Stimulated activated memory B cell treated with anti-CD40 and anti-IgM and Interleukin-4, amounts not matched to agents 10 μg/mL and 1 μg/mL and 100 μg/mL, for 72 hours (primary cell): ENCODE results near the gene PIK3IP1.
A peak's percentile ranks its signal among the peaks of the same experiment; 100 is the strongest.

Experiments
- ATAC-seq: fragments of 150-1000 bp; cut with Tn5 transposase; 2 replicates; pipeline ENCODE4 v1.10.0; 2021
- H3K27ac Mint-ChIP-seq: one replicate; pipeline ENCODE4 v1.8.0; 2022; ENCODE audit warnings: mild to moderate bottlenecking, mixed read lengths
- H3K27me3 Mint-ChIP-seq: one replicate; pipeline ENCODE4 v1.8.0; 2022; ENCODE audit warnings: mixed read lengths
- H3K36me3 Mint-ChIP-seq: one replicate; pipeline ENCODE4 v1.8.0; 2022; ENCODE audit warnings: mixed read lengths
- H3K4me1 Mint-ChIP-seq: one replicate; pipeline ENCODE4 v1.8.0; 2022; ENCODE audit warnings: mixed read lengths
- H3K4me3 Mint-ChIP-seq: one replicate; pipeline ENCODE4 v1.8.0; 2022; ENCODE audit warnings: mild to moderate bottlenecking, moderate library complexity, mixed read lengths
- H3K9me3 Mint-ChIP-seq: one replicate; pipeline ENCODE4 v1.8.0; 2022; ENCODE audit warnings: mixed read lengths

The PIK3IP1 gene

GRCh38 chr22:31290494-31291471 is 1.5 kb downstream of the PIK3IP1 start:
- no peaks in the 10 kb centered on the region for H3K27me3 Mint-ChIP-seq
- ATAC-seq: peak; percentile 96
- H3K4me3 Mint-ChIP-seq: peak overlapping the region; percentile 99
- H3K27ac Mint-ChIP-seq: peak overlapping the region; percentile 100
- H3K36me3 Mint-ChIP-seq: peaks cover 19% of the 10 kb centered on the region
- peaks cover 82% of the 10 kb centered on the region for H3K4me1 Mint-ChIP-seq
- H3K9me3 Mint-ChIP-seq: no peaks in the 10 kb centered on the region

DNA sequence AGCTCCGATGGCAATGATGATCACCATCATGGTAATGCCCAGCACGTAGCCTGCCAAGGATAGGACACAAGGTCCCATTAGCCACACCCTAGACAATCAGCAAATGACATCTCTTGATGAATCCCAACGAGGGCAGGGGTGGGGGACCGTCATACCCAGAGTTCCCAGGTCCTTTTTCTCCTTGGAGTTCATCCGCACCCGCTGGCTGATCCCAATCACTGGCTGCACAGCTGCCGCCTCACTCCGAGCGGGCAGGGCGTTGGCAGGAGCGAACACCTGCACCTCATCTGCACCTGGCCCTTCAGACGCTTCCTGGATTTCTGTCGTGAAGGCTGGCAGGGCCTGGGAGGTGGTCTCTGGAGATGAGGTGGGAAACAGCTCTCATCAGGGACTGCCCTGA is 2.9 kb downstream of the PIK3IP1 start:
- H3K27me3 Mint-ChIP-seq: no peaks in the 10 kb centered on the region
- peaks cover 80% of the 10 kb centered on the region for H3K4me1 Mint-ChIP-seq
- peaks cover 24% of the 10 kb centered on the region for H3K36me3 Mint-ChIP-seq
- no peak for ATAC-seq
- peak overlapping the region; percentile 100 for H3K27ac Mint-ChIP-seq
- H3K9me3 Mint-ChIP-seq: no peaks in the 10 kb centered on the region
- H3K4me3 Mint-ChIP-seq: peak overlapping the region; percentile 99

GRCh38 chr22:31288496-31289240 is 3.6 kb downstream of the PIK3IP1 start:
- Mint-ChIP-seq H3K27ac (peak overlapping the region; percentile 100), H3K36me3 (peaks cover 24% of the 10 kb centered on the region), H3K4me1 (peaks cover 74% of the 10 kb centered on the region), H3K27me3 (no peaks in the 10 kb centered on the region), H3K9me3 (no peaks in the 10 kb centered on the region), H3K4me3 (peak overlapping the region; percentile 99)
- ATAC-seq: no peak

DNA sequence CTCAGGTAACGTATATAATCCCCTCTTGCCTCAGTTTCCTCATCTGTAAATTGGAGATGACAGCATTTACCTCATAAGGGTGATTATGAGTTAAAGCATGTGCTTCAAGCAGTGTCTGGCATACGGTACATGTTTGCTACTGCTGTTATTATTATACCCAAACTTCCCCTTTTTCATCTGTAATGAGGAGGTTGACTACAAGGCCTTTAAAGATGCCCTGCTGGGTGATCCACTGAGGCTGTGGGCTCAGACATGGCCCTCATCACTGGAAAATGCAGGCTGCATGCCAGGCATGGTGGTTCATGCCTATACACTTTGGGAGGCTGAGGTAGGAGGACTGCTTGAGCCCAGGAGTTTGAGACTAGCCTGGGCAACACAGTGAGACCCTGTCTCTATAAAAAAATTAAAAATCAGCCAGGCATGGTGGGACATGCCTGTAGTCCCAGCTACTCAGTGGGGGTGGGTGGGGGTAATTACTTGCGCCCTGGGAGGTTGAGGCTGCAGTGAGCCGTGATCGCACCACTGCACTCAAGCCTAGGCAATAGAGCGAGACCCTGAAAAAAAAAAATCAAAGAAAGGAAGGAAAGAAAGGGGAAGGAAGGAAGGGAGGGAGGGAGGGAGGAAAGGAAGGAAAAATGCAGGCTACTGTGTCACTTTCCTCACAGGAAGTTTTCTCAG is 4.3 kb downstream of the PIK3IP1 start:
- Mint-ChIP-seq H3K36me3 (peaks cover 29% of the 10 kb centered on the region), H3K4me1 (peaks cover 70% of the 10 kb centered on the region), H3K27ac (peak overlapping the region; percentile 100), H3K4me3 (peak overlapping the region; percentile 53), H3K9me3 (no peaks in the 10 kb centered on the region), H3K27me3 (no peaks in the 10 kb centered on the region)
- ATAC-seq: no peak

DNA sequence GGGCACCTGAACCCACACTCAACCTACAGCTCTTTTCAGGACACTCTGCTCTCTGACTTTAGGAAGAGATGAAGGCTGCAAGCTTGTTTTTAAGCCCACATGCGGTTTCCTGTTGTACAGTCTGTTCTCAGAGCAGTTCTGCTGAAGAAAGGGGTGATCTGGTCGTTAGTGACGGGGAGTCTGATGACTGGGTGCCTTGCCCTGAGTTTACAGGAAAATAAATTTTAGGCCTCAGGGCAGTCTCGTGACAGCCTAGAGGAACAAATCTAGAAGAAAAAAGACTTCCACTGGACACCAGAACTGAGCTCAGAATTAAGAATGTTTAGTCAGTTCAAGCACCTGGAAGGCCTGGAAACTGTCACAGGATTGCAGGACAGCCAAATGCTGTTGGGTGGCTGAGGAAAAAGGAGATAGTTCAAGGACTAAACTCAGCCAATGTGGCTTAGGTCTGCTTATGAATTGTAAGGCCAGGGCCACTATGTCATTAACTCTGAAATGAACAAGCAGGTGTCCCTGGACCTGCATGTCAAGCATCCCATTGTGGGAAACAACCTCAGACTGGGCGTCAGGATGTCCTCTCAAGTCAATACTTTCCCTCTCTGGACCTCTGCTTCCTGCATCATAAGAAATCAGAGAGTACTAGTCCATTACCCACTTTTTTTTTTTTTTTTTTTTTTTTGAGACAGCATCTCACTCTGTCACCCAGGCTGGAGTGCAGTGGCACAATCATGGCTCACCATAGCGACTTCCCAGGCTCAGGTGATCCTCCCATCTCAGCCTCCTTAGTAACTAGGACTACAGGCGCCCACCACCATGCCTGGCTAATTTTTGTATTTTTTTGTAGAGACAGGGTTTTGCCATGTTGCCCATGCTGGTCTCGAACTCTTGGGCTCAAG is 5.7 kb downstream of the PIK3IP1 start:
- Mint-ChIP-seq H3K27ac (peak overlapping the region; percentile 100), H3K4me3 (no peak overlapping the region), H3K27me3 (no peaks in the 10 kb centered on the region), H3K9me3 (no peaks in the 10 kb centered on the region), H3K4me1 (peaks cover 57% of the 10 kb centered on the region), H3K36me3 (peaks cover 36% of the 10 kb centered on the region)
- peak; percentile 56 for ATAC-seq

DNA sequence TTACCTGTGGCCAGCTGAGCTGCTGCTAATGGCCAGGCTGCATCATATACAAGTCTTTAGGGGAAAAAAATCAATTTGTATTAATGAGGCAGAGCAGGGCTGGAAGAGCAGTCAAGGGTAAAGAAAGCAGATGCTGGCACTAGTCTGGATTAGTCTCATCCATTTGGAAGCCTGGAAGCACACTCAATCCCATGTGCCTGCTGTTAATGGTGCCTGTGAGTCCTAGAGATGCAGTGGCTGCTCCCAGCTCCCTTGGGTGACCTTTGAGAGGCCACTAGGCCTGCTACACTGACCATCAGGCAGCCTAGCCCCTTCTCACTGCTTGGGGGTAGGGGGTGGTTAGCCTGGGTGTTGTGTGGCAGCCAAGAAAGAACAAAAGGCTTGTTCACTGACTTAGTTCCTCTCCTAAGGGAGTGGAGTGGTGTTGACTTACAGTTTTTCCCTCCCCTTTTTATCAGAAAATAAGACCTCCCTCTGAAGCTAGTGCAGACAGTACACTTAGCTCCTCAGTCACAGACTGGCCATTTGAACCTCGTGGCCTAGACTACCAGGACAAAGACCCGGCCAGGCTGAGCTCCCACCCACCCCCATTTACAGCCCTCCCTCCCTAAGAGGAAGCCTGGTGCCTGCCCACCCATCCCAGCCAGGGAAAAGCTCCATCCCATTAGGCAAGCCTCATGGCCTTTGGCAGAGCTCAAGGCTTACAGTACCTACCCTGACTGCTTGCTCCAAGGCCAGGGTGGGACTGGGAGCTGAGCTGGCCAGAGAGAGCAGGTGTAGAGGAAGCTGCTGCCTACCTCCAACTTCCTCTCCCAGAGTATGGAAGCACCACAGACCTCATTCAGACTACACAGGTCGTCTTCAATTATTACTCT is 7.8 kb downstream of the PIK3IP1 start:
- H3K36me3 Mint-ChIP-seq: peaks cover 31% of the 10 kb centered on the region
- no peaks in the 10 kb centered on the region for H3K27me3 Mint-ChIP-seq
- H3K9me3 Mint-ChIP-seq: no peaks in the 10 kb centered on the region
- no peak overlapping the region for H3K4me3 Mint-ChIP-seq
- peaks cover 44% of the 10 kb centered on the region for H3K4me1 Mint-ChIP-seq
- H3K27ac Mint-ChIP-seq: peak overlapping the region; percentile 100
- no peak for ATAC-seq

DNA sequence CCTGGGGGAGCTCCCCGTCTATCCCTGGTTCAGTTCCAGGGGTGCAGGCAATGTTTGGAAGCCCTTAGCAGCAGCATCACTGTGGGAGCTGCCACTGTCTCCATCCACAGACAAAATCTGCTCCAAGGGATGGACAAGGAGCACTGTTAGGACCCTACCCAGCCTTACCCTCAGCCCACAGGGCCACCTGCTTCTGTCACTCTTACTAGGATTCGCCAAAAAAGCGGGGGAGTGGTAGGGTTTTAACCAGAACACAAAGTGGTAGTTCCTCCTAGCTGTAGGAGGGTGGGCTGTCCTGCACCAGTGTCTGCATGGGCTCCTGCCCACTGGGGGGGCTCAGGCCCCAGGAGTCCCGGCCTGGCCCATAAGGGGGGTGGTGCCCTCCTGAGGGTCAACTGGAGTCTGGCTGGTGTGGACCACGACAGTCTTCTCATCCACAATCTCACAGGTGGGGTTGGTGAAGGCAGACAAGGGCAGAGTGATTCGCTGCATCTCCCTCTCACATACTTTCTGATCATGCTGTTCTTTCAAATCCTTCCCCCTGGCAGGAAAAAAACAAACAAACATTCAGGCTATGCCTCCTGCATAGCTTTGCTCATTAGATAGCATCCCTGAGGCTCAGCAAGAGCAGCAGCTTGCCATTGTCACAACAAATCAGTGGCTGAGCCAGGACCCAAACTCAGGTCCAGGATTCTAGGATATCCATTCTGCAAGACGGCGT is 9.4 kb downstream of the PIK3IP1 start:
- Mint-ChIP-seq H3K27me3 (no peaks in the 10 kb centered on the region), H3K27ac (no peak overlapping the region), H3K36me3 (peaks cover 22% of the 10 kb centered on the region), H3K4me1 (peaks cover 29% of the 10 kb centered on the region), H3K9me3 (no peaks in the 10 kb centered on the region), H3K4me3 (no peak overlapping the region)
- no peak for ATAC-seq

DNA sequence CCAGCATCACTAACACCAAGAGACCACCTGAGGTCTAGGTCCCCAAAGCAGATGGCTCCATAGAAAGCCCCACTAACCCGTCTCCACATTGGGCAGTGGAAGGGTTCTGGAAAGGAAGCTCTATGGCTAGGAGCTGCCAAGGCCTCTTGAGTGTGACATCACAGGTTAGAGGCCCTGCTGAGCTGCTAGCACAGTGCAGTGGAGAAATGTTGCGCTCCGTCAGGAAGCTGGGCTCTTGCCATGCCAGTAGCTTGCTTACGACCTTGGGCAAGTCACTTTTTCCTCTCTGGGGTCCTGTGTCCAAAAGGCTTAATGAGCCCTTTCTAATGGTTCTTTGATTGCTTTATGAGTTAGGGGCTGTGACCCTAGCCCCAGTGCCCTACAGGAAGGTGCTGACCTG is 10.6 kb downstream of the PIK3IP1 start:
- Mint-ChIP-seq H3K36me3 (peaks cover 18% of the 10 kb centered on the region), H3K27ac (no peak overlapping the region), H3K27me3 (no peaks in the 10 kb centered on the region), H3K4me1 (peaks cover 18% of the 10 kb centered on the region), H3K4me3 (no peak overlapping the region), H3K9me3 (no peaks in the 10 kb centered on the region)
- ATAC-seq: no peak

DNA sequence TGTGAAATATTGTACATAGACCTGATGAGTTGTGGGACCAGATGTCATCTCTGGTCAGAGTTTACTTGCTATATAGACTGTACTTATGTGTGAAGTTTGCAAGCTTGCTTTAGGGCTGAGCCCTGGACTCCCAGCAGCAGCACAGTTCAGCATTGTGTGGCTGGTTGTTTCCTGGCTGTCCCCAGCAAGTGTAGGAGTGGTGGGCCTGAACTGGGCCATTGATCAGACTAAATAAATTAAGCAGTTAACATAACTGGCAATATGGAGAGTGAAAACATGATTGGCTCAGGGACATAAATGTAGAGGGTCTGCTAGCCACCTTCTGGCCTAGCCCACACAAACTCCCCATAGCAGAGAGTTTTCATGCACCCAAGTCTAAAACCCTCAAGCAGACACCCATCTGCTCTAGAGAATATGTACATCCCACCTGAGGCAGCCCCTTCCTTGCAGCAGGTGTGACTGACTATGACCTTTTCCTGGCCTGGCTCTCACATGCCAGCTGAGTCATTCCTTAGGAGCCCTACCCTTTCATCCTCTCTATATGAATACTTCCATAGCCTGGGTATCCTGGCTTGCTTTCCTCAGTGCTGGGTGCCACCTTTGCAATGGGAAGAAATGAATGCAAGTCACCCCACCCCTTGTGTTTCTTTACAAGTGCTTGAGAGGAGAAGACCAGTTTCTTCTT is 12.3 kb downstream of the PIK3IP1 start:
- H3K36me3 Mint-ChIP-seq: peaks cover 17% of the 10 kb centered on the region
- peak overlapping the region; percentile 8 for H3K27ac Mint-ChIP-seq
- H3K27me3 Mint-ChIP-seq: no peaks in the 10 kb centered on the region
- H3K4me3 Mint-ChIP-seq: no peak overlapping the region
- no peak for ATAC-seq
- no peaks in the 10 kb centered on the region for H3K9me3 Mint-ChIP-seq
- no peaks in the 10 kb centered on the region for H3K4me1 Mint-ChIP-seq

- ATAC-seq: no peak
- H3K9me3 Mint-ChIP-seq: no peaks in the 10 kb centered on the region
- H3K4me3 Mint-ChIP-seq: no peak overlapping the region
- H3K4me1 Mint-ChIP-seq: no peaks in the 10 kb centered on the region
- peaks cover 19% of the 10 kb centered on the region for H3K36me3 Mint-ChIP-seq
- H3K27ac Mint-ChIP-seq: peak overlapping the region; percentile 8
- no peaks in the 10 kb centered on the region for H3K27me3 Mint-ChIP-seq
Measured at GRCh38 chr22:31279327-31279669, 13.0 kb downstream of the PIK3IP1 start.

GRCh38 chr22:31278626-31279326 is 13.5 kb downstream of the PIK3IP1 start:
- no peaks in the 10 kb centered on the region for H3K4me1 Mint-ChIP-seq
- H3K9me3 Mint-ChIP-seq: no peaks in the 10 kb centered on the region
- no peaks in the 10 kb centered on the region for H3K27me3 Mint-ChIP-seq
- no peak for ATAC-seq
- peak overlapping the region; percentile 8 for H3K27ac Mint-ChIP-seq
- no peak overlapping the region for H3K4me3 Mint-ChIP-seq
- peaks cover 24% of the 10 kb centered on the region for H3K36me3 Mint-ChIP-seq

- Mint-ChIP-seq H3K4me1 (no peaks in the 10 kb centered on the region), H3K36me3 (peaks cover 22% of the 10 kb centered on the region), H3K9me3 (no peaks in the 10 kb centered on the region), H3K4me3 (no peak overlapping the region), H3K27ac (peak overlapping the region; percentile 8), H3K27me3 (no peaks in the 10 kb centered on the region)
- ATAC-seq: no peak
Measured at GRCh38 chr22:31278151-31278621, 14.1 kb downstream of the PIK3IP1 start.
